ENCODE data around the gene GATAD2B.

The GATAD2B gene

GRCh38 chr1:153922972-153923925 is at the start of gene GATAD2B:
GATAD2B (minus strand) TSS chr1:153922972; CDS start chr1:153828347, 94,625 bp downstream.
- no peak for FAIRE-seq

GRCh38 chr1:153970346-153970745 is 47.6 kb upstream of the GATAD2B start:
- DNase-seq (ENCODE audit: low spot score): no peak
- FAIRE-seq: no peak

More at GRCh38 chr1:153922972-153923925, at the start of gene GATAD2B:
- DNase-seq (ENCODE audit: low spot score): peak; percentile 99

GRCh38 chr1:153968972-153969371 is 46.2 kb upstream of the GATAD2B start:
- FAIRE-seq: no peak

GRCh38 chr1:153968408-153968807 is 45.6 kb upstream of the GATAD2B start:
- no peak for FAIRE-seq
- no peak for DNase-seq (ENCODE audit: low spot score)

More at GRCh38 chr1:153968972-153969371, 46.2 kb upstream of the GATAD2B start:
- no peak for DNase-seq (ENCODE audit: low spot score)

GRCh38 chr1:153968000-153968363 is 45.2 kb upstream of the GATAD2B start:
- no peak for DNase-seq (ENCODE audit: low spot score)
- FAIRE-seq: no peak

DNA sequence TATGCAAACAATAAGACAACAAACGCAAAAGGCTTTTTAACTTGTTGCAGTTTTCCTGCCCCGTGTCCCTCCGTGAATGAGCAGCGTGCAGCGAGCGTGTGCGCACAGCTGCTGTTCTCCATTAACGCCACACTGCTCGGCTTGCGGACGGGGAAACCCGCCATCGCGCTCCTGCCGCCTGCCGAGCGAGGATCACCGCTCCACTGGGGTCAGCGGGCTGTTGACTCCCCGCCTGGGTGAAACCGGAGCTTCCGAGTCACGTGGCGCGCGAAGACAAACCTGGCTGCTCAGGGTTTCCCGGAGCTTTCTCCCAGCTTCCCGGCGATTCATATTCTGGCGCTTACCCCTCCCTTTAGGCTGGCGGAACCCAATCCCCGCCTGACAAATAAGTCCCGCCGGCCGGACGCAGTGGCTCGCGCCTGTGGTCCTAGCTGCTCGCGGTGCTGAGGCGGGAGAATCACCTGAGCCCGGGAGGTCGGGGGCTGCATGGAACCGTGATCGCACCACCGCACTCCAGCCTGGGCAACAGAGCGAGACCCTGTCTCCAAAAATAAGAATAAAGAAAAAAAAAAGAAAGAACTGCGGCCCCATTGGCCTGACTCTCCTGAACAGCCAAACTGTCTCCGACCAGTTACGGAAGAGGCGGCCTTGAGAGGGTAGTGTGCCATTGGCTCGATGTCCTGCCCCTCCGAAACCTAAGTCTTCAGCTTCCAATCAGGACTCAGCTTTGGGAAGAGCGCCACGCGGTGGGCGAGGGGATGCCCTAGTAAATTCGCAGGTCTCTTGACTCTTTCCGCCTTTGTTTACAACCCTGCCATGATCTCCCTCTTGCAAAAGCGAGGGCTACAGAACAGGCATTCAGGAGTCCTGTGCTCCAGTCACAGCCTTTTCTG is 44.6 kb upstream of the GATAD2B start, which contains the start of gene CREB3L4:
TSS of gene CREB3L4 (plus strand) at position 796 of the 893 bp plus-strand sequence. CDS start 624 bp downstream, outside the sequence.
- peak; percentile 92 for DNase-seq (ENCODE audit: low spot score)
- no peak for FAIRE-seq

GRCh38 chr1:153963850-153964331 is 41.1 kb upstream of the GATAD2B start:
- no peak for FAIRE-seq
- peak; percentile 55 for DNase-seq (ENCODE audit: low spot score)

DNA sequence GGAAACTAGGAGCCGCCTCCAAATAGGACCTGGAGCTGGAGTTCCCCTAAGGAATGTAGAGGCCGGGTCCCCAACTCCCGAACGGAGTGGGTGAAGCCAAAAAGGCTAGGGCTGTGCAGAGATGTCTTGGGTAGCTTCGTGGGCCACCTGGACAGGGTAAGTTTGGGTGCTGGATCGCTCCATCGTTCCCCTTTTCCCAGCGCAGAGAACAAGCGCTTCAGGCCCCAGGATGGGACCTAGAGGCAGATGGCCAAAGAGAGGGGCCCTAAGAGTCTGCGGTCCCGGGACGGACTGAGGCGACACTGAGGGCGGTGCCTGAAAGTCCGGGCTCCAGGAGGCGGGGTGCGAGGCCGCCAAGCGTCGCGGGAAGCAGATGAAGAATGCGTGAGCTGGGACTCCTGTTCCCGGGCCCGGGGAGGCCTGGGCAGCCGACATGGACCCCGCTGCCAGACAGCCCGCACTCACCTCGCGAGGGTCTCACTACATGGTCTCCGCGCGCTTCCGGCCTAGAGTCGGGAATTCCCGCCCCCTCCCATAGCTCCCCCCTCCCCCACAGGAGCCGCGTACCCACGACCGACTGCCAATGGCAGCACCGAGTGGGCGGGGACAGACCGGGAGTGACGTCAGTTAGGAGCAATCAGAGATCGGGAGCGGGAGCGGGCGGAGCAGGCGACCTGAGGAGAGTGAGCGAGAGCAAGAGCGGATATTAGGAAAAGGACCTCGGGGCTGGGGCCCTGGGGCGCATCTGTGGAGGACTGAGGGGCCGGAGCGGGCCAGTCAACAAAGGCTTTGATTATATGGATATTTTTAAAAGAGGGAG is 40.5 kb upstream of the GATAD2B start, which contains the start of gene SLC39A1:
TSS of gene SLC39A1 (minus strand) at position 508 of the 820 bp plus-strand sequence. CDS start 822 bp downstream, outside the sequence.
- FAIRE-seq (peak; percentile 82), DNase-seq (ENCODE audit: low spot score) (peak; percentile 96)

GRCh38 chr1:153962088-153963029 is 39.6 kb upstream of the GATAD2B start:
- FAIRE-seq (no peak), DNase-seq (ENCODE audit: low spot score) (peak; percentile 22)

DNA sequence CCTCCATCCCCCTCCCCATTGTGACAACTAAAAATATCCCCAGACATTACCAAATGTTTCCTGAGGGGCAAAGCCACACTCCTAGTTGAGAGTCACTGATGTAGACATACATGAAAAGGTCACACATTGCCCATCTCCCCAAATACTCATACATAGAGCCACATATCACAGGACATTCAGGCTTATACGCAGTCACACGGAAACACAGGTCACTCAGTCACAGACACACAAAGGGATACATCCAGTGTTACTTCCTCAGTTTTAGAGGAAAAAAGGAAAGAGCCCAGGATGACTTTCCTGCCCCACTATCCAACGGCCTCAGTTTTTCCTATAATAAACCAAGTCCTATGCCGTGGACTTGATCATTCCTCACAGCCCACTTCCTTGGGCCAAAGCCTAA is 38.6 kb upstream of the GATAD2B start:
- DNase-seq (ENCODE audit: low spot score) (no peak), FAIRE-seq (no peak)

- DNase-seq (ENCODE audit: low spot score): no peak
- FAIRE-seq: no peak
Observed at GRCh38 chr1:153960206-153960605, 37.4 kb upstream of the GATAD2B start.

- DNase-seq (ENCODE audit: low spot score): no peak
- FAIRE-seq: no peak
Observed at GRCh38 chr1:153959454-153959853, 36.7 kb upstream of the GATAD2B start.

- FAIRE-seq: no peak
Observed at GRCh38 chr1:153958961-153959260, 36.1 kb upstream of the GATAD2B start.

DNA sequence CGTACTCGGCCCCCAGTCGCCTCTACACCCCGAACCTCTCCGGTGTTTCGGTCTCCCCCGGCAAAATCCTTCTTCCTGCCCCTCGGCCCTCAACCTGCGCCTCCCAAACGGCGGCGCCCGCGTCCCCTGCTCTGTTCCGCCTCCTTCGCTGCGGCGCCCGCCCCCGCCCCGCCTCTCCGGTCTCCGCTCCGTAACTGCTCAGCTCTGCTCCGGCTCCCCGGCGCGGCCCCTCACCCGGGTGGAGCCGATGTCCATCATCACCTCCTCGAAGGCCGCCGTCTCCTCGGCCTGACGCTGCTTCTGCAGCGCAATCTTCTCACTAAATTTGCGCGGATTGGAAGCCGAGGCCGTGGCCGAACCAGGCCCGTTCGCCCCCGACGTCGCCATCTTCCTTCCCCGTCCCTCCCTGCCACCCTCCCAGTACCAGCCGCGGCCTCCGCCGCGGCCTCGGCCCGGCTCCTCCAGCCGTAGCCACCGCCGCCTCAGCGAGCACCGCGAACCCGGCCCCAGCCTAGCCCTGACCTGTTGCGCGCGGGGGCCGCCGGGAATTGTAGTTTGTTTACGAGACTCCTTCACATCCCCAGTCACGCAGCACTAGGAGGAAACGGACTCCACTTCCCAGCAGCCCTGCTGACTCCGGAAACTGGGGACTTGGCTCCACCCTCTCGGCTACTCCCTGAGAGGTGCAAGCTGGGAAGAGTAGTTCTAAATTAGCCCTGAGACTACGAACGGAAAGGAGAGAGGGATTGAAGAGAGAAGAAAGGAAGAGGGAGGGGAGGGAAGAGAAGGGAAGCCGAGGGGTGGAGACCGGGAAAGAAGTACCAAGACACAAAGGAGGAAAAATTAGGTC is 35.6 kb upstream of the GATAD2B start, which contains the start of gene CRTC2:
TSS of gene CRTC2 (minus strand) at position 502 of the 850 bp plus-strand sequence. CDS start at position 387, 115 bp downstream.
- DNase-seq (ENCODE audit: low spot score) (peak; percentile 96), FAIRE-seq (peak; percentile 77)

More at GRCh38 chr1:153958961-153959260, 36.1 kb upstream of the GATAD2B start:
- DNase-seq (ENCODE audit: low spot score): no peak

DNA sequence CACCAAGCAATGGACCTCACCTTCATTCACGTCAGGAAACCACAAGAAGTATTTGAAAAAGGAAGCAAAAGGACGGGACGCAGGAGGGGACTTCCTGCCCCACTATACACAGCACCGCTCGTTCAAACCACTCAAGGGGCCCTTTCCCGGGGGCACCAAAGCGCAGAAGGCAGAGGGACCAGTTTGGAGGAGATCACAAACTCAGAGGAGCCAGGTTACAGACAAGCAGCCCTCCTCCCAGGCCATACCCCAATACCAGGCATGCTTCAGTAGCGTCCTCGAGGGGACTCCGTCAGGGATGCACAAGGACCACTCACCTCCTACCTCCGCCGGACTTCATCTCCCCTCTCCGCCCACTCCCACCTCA is 35.0 kb upstream of the GATAD2B start:
- DNase-seq (ENCODE audit: low spot score) (no peak), FAIRE-seq (no peak)

DNA sequence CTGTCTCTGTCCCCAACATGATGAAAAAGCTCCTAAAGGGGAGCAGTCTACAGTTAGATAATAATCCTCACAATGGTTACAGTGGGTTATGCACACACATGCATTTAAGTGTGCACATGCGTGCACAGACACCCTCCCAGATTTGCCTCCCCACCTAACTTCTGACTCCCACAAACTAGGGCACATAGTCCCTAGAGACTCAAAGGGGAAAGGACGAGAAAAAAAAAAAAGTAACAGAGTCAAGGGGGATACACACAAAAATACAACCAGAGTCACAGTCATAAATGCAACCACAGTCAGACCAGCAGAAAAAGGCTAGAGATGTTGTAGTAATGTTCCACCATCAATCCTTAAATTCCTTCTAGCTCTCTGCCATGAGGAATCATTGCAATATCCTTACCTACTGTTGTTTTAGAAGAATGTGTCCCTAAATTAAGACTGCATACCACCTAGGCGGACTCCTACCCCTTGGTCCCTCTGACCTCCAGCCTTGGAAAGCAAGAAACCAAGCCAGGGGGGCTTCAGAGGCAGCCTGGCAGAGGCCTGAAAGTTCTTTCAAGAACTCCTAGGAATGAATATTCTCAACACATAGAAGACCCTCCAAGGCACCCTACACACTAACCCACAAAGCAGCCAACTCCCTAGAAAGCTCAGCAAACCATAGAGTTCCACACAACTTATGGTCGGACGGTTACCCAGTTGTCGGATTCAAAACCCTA is 34.4 kb upstream of the GATAD2B start:
- FAIRE-seq: no peak
- DNase-seq (ENCODE audit: low spot score): no peak

- FAIRE-seq: no peak
Observed at GRCh38 chr1:153954826-153955225, 32.1 kb upstream of the GATAD2B start.

GRCh38 chr1:153953859-153954365 is 31.1 kb upstream of the GATAD2B start:
- no peak for DNase-seq (ENCODE audit: low spot score)
- no peak for FAIRE-seq

More at GRCh38 chr1:153954826-153955225, 32.1 kb upstream of the GATAD2B start:
- DNase-seq (ENCODE audit: low spot score): no peak
